Panc1 (cell line): Measurements from ENCODE around the gene FGD3. TPM values are rescaled to one million over a fixed set of nuclear protein-coding genes. Genes with fewer than 3 reads are reported as not detected.

Experiments
- ATAC-seq: fragments of 200-7000 bp; cut with Tn5 transposase; 2 replicates; pipeline ENCODE4 v1.9.1; 2020; ENCODE audit warnings: mild to moderate bottlenecking, moderate library complexity
- BruUV-seq: library from RNA; stranded (reverse); fragments of 400-500 nt; replicated peaks from 2 replicates; lab custom pipeline; 2021; lab: Mats Ljungman, UMichigan
- CTCF ChIA-PET: fragments of 300-600 bp; sonication (Branson Sonifier 250); formaldehyde crosslinking; loops from one replicate; lab custom pipeline; 2022; ENCODE audit warnings: antibody characterized with exemption; lab: Charles Lee
- POLR2A ChIA-PET: fragments of 300-600 bp; sonication (Branson Sonifier 250); formaldehyde crosslinking; loops from one replicate; lab custom pipeline; 2022; ENCODE audit warnings: antibody characterized with exemption; lab: Charles Lee
- DNase-seq: peaks from one replicate; pipeline ENCODE4 v3.0.0-alpha.2; 2010; ENCODE audit warnings: low read depth, low spot score
- H3K27ac ChIP-seq: 2 replicates; pipeline ENCODE4 v1.5.1; 2011; ENCODE audit warnings: mild to moderate bottlenecking, low read length, inconsistent platforms
- H3K27me3 ChIP-seq: fragments of 200-500 bp; sonication (Bioruptor generic); 2 replicates; pipeline ENCODE4 v1.6.0; 2014; ENCODE audit warnings: low read length, inconsistent platforms; ENCODE audit not compliant: control insufficient read depth, insufficient read depth
- H3K36me3 ChIP-seq: fragments of 200-500 bp; sonication (Bioruptor generic); 2 replicates; pipeline ENCODE4 v1.5.1; 2014; ENCODE audit warnings: inconsistent platforms, mild to moderate bottlenecking, low read length, moderate library complexity; ENCODE audit not compliant: control insufficient read depth, insufficient read depth
- H3K4me1 ChIP-seq: 2 replicates; pipeline ENCODE4 v1.5.1; 2011; ENCODE audit warnings: inconsistent platforms, mild to moderate bottlenecking, low read length, moderate library complexity; ENCODE audit not compliant: control insufficient read depth, insufficient read depth
- H3K4me3 ChIP-seq, 2 experiments: 2 replicates each; pipeline ENCODE4 v1.5.1; 2011 to 2012; ENCODE audit warnings: low read depth in 2 of 2, low read length in 2 of 2, mild to moderate bottlenecking in 2 of 2, inconsistent platforms in 1 of 2, moderate library complexity in 1 of 2
- H3K9me3 ChIP-seq: fragments of 200-500 bp; sonication (Bioruptor generic); 2 replicates; pipeline ENCODE4 v1.5.1; 2014; ENCODE audit warnings: low read depth, mild to moderate bottlenecking, inconsistent platforms, low read length, moderate library complexity; ENCODE audit not compliant: control insufficient read depth, insufficient read depth
- POLR2AphosphoS5 ChIP-seq: IDR thresholded peaks from 2 replicates; pipeline ENCODE4 v1.6.1; 2012; ENCODE audit warnings: mild to moderate bottlenecking, low read depth, low read length, moderate library complexity
- SIN3A ChIP-seq: IDR thresholded peaks from 2 replicates; pipeline ENCODE4 v1.6.1; 2012; ENCODE audit warnings: low read depth, mild to moderate bottlenecking, low read length, moderate library complexity, borderline replicate concordance; ENCODE audit not compliant: insufficient read depth
- TCF7L2 ChIP-seq: IDR thresholded peaks from 2 replicates; pipeline ENCODE4 v1.6.1; 2011; ENCODE audit warnings: mild to moderate bottlenecking, low read depth, low read length, inconsistent platforms
- in situ Hi-C: cut with HindIII; loops from 2 replicates; pipeline ENCODE4 v1.10.0; 2016; ENCODE audit warnings: low sequenced_read_pairs, low pct_unique_long_range_greater_than_20kb
- intact Hi-C: fragments of 100-400 bp; cut with micrococcal nuclease; formaldehyde crosslinking; loops from one replicate; pipeline ENCODE4 v1.10.0; 2022; ENCODE audit not compliant: unreplicated experiment
- total RNA-seq: library from RNA; stranded (reverse); gene quantifications from one replicate; pipeline ENCODE4 v1.2.1, GENCODE V29; 2021; ENCODE audit not compliant: unreplicated experiment
- TF ChIP-seq, protein P1 (sequence below), 2 experiments: IDR thresholded peaks; 2 replicates each; pipeline ENCODE4 v1.6.1; 2011 to 2012; ENCODE audit warnings: low read depth in 2 of 2, control low read depth in 1 of 2, low read length in 1 of 2, mild to moderate bottlenecking in 1 of 2, moderate library complexity in 1 of 2; ENCODE audit not compliant: insufficient read depth in 1 of 2
- TF ChIP-seq, protein P2 (sequence below): fragments of 450-650 bp; IDR thresholded peaks from 2 replicates; pipeline ENCODE4 v1.5.1; 2017; ENCODE audit warnings: mild to moderate bottlenecking

Gene FGD3
- total RNA-seq, 1 experiment from 2014 or later, result 0.80 TPM

DNA sequence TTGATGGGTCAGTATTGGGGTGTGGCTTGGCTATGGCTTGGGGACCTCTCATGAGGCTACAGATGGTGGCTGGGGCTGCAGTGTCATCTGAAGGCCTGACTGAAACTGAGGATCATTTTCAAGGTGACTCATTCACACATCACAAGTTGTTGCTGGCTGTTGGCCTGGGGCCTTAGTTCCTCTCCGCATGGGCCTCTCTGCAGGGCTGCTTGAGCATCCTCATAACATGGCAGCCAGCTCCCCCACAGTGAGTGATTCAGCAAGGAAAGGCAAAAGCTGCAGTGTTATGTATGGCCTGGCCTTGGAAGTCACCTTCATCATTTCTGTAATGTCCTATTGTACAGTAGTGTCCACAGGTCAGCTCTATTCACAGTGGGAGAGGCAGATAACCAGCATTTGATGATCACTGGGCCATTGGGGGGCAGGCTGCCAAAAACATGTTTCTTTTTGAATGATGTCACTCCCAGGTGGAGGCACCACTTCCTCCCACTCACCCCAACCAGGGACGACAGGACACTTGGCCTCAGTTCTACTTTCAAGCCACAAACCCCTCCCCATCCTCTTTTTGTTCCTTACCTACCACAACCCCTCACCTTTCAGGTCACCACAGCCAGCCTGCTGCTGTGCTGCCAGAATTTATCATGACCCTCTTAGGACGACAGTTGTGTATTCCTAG, 14.4 kb downstream of the FGD3 start:
- in situ Hi-C loops (no loop called here), intact Hi-C loops (no loop called here)
- POLR2A ChIA-PET, result no interaction called here
- H3K27ac ChIP-seq, result no peak overlapping the region
- H3K36me3 ChIP-seq, result no peaks in the 10 kb centered on the region
- DNase-seq, result no peak
- BruUV-seq, result no TSS peak
- H3K9me3 ChIP-seq, result no peaks in the 10 kb centered on the region
- TF ChIP-seq, protein P1, sequence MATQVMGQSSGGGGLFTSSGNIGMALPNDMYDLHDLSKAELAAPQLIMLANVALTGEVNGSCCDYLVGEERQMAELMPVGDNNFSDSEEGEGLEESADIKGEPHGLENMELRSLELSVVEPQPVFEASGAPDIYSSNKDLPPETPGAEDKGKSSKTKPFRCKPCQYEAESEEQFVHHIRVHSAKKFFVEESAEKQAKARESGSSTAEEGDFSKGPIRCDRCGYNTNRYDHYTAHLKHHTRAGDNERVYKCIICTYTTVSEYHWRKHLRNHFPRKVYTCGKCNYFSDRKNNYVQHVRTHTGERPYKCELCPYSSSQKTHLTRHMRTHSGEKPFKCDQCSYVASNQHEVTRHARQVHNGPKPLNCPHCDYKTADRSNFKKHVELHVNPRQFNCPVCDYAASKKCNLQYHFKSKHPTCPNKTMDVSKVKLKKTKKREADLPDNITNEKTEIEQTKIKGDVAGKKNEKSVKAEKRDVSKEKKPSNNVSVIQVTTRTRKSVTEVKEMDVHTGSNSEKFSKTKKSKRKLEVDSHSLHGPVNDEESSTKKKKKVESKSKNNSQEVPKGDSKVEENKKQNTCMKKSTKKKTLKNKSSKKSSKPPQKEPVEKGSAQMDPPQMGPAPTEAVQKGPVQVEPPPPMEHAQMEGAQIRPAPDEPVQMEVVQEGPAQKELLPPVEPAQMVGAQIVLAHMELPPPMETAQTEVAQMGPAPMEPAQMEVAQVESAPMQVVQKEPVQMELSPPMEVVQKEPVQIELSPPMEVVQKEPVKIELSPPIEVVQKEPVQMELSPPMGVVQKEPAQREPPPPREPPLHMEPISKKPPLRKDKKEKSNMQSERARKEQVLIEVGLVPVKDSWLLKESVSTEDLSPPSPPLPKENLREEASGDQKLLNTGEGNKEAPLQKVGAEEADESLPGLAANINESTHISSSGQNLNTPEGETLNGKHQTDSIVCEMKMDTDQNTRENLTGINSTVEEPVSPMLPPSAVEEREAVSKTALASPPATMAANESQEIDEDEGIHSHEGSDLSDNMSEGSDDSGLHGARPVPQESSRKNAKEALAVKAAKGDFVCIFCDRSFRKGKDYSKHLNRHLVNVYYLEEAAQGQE (IDR thresholded peaks at IDR 0.05; ENCODE audit: insufficient read depth in 1 of 2, low read depth in 2 of 2, low read length in 1 of 2), result no peak
- TF ChIP-seq, protein P2, sequence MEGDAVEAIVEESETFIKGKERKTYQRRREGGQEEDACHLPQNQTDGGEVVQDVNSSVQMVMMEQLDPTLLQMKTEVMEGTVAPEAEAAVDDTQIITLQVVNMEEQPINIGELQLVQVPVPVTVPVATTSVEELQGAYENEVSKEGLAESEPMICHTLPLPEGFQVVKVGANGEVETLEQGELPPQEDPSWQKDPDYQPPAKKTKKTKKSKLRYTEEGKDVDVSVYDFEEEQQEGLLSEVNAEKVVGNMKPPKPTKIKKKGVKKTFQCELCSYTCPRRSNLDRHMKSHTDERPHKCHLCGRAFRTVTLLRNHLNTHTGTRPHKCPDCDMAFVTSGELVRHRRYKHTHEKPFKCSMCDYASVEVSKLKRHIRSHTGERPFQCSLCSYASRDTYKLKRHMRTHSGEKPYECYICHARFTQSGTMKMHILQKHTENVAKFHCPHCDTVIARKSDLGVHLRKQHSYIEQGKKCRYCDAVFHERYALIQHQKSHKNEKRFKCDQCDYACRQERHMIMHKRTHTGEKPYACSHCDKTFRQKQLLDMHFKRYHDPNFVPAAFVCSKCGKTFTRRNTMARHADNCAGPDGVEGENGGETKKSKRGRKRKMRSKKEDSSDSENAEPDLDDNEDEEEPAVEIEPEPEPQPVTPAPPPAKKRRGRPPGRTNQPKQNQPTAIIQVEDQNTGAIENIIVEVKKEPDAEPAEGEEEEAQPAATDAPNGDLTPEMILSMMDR, result no peak
- TF ChIP-seq TCF7L2 (no peak), SIN3A (no peak), POLR2AphosphoS5 (no peak)
- no peaks in the 10 kb centered on the region for H3K4me1 ChIP-seq
- ATAC-seq, result no peak
- CTCF ChIA-PET, result interaction anchor here (0.6 kb wide), 1 partner anchor 41 kb away, joined by 4 read pairs; no protein-coding TSS in a partner anchor
- no peaks in the 10 kb centered on the region for H3K27me3 ChIP-seq
- no peak overlapping the region for H3K4me3 ChIP-seq

DNA sequence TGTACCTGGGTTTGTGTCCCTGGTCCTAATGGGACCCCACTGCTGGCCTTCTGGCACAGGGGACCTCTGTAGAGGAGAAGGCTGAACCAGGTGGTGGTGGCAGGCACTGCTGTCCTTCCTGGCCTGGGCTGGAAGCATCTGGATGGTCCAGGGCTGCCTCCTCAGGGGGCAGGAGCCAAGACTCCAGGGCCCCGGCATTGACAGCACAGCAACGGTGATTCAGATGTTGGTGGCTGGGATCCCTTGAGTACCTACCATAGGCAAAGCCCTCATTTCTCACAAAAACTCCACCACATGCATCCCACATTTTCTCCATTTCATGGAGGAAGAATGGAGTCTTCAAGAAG, 15.0 kb downstream of the FGD3 start:
- no peak for ATAC-seq
- ChIA-PET POLR2A (no interaction called here), CTCF (interaction anchor here (0.6 kb wide), 2 partner anchors 41 to 66 kb away, joined by 4 to 5 read pairs; no protein-coding TSS in a partner anchor)
- BruUV-seq, result no TSS peak
- Histone ChIP-seq H3K4me3 (no peak overlapping the region), H3K4me1 (no peaks in the 10 kb centered on the region), H3K27ac (no peak overlapping the region), H3K9me3 (no peaks in the 10 kb centered on the region), H3K36me3 (no peaks in the 10 kb centered on the region), H3K27me3 (no peaks in the 10 kb centered on the region)
- in situ Hi-C loops (no loop called here), intact Hi-C loops (no loop called here)
- TF ChIP-seq, protein P2, result no peak
- TF ChIP-seq TCF7L2 (no peak), SIN3A (no peak), POLR2AphosphoS5 (no peak)
- TF ChIP-seq, protein P1 (IDR thresholded peaks at IDR 0.05; ENCODE audit: insufficient read depth in 1 of 2, low read depth in 2 of 2, low read length in 1 of 2), result no peak
- DNase-seq, result no peak
